ENCODE measurements around the gene SMPD3.

The SMPD3 gene

GRCh38 chr16:68377667-68378393, 70.5 kb downstream of the SMPD3 start:
- no peak overlapping the region for H3K4me3 ChIP-seq (ENCODE audit: low read length, poor library complexity, severe bottlenecking)
- H3K9me2 ChIP-seq (replicated peaks; ENCODE audit: low read depth, low read length) = no peaks in the 10 kb centered on the region
- H3K79me2 ChIP-seq (ENCODE audit: insufficient read depth, low read length) = no peaks in the 10 kb centered on the region
- H3K4me1 ChIP-seq (ENCODE audit: insufficient read depth, low read length, poor library complexity, severe bottlenecking) = no peaks in the 10 kb centered on the region
- no peak overlapping the region for H3K4me2 ChIP-seq (ENCODE audit: low read depth, low read length, poor library complexity, severe bottlenecking)
- H2AFZ ChIP-seq (ENCODE audit: low read length) = no peak overlapping the region
- TF ChIP-seq, protein P1, sequence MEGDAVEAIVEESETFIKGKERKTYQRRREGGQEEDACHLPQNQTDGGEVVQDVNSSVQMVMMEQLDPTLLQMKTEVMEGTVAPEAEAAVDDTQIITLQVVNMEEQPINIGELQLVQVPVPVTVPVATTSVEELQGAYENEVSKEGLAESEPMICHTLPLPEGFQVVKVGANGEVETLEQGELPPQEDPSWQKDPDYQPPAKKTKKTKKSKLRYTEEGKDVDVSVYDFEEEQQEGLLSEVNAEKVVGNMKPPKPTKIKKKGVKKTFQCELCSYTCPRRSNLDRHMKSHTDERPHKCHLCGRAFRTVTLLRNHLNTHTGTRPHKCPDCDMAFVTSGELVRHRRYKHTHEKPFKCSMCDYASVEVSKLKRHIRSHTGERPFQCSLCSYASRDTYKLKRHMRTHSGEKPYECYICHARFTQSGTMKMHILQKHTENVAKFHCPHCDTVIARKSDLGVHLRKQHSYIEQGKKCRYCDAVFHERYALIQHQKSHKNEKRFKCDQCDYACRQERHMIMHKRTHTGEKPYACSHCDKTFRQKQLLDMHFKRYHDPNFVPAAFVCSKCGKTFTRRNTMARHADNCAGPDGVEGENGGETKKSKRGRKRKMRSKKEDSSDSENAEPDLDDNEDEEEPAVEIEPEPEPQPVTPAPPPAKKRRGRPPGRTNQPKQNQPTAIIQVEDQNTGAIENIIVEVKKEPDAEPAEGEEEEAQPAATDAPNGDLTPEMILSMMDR (conservative IDR thresholded peaks at IDR 0.05; ENCODE audit: low read length) = no peak
- no peak for TF ChIP-seq EZH2phosphoT487 (IDR thresholded peaks at IDR 0.05; ENCODE audit: borderline replicate concordance)
- no peaks in the 10 kb centered on the region for H3K27me3 ChIP-seq (ENCODE audit: insufficient read depth, low read length, poor library complexity, severe bottlenecking)
- H3F3A ChIP-seq (ENCODE audit: low read depth) = no peaks in the 10 kb centered on the region
- H3K36me3 ChIP-seq (ENCODE audit: insufficient read depth, low read length) = no peaks in the 10 kb centered on the region
- no peaks in the 10 kb centered on the region for H4K20me1 ChIP-seq (ENCODE audit: insufficient read depth, low read length, poor library complexity, severe bottlenecking)
- H3K9ac ChIP-seq (ENCODE audit: low read depth, low read length, poor library complexity, severe bottlenecking) = no peak overlapping the region
- no peaks in the 10 kb centered on the region for H3K9me3 ChIP-seq (ENCODE audit: insufficient read depth, low read depth, low read length)

- Histone ChIP-seq H3K27me3 (ENCODE audit: insufficient read depth, low read length, poor library complexity, severe bottlenecking) (no peaks in the 10 kb centered on the region), H3K4me1 (ENCODE audit: insufficient read depth, low read length, poor library complexity, severe bottlenecking) (no peaks in the 10 kb centered on the region), H3K36me3 (ENCODE audit: insufficient read depth, low read length) (no peaks in the 10 kb centered on the region), H3K9ac (ENCODE audit: low read depth, low read length, poor library complexity, severe bottlenecking) (no peak overlapping the region), H3K79me2 (ENCODE audit: insufficient read depth, low read length) (no peaks in the 10 kb centered on the region), H3K4me2 (ENCODE audit: low read depth, low read length, poor library complexity, severe bottlenecking) (no peak overlapping the region), H3F3A (ENCODE audit: low read depth) (no peaks in the 10 kb centered on the region), H2AFZ (ENCODE audit: low read length) (no peak overlapping the region), H3K4me3 (ENCODE audit: low read length, poor library complexity, severe bottlenecking) (no peak overlapping the region), H3K9me2 (replicated peaks; ENCODE audit: low read depth, low read length) (no peaks in the 10 kb centered on the region), H3K9me3 (ENCODE audit: insufficient read depth, low read depth, low read length) (no peaks in the 10 kb centered on the region), H4K20me1 (ENCODE audit: insufficient read depth, low read length, poor library complexity, severe bottlenecking) (no peaks in the 10 kb centered on the region)
- TF ChIP-seq, protein P1 (conservative IDR thresholded peaks at IDR 0.05; ENCODE audit: low read length) = no peak
- no peak for TF ChIP-seq EZH2phosphoT487 (IDR thresholded peaks at IDR 0.05; ENCODE audit: borderline replicate concordance)
Observed at GRCh38 chr16:68377221-68377620, 71.1 kb downstream of the SMPD3 start.

- H4K20me1 ChIP-seq (ENCODE audit: insufficient read depth, low read length, poor library complexity, severe bottlenecking) = no peaks in the 10 kb centered on the region
- no peak overlapping the region for H2AFZ ChIP-seq (ENCODE audit: low read length)
- H3K4me1 ChIP-seq (ENCODE audit: insufficient read depth, low read length, poor library complexity, severe bottlenecking) = no peaks in the 10 kb centered on the region
- H3K9me2 ChIP-seq (replicated peaks; ENCODE audit: low read depth, low read length) = no peaks in the 10 kb centered on the region
- no peaks in the 10 kb centered on the region for H3F3A ChIP-seq (ENCODE audit: low read depth)
- TF ChIP-seq, protein P1 (conservative IDR thresholded peaks at IDR 0.05; ENCODE audit: low read length) = no peak
- no peak for TF ChIP-seq EZH2phosphoT487 (IDR thresholded peaks at IDR 0.05; ENCODE audit: borderline replicate concordance)
- H3K79me2 ChIP-seq (ENCODE audit: insufficient read depth, low read length) = no peaks in the 10 kb centered on the region
- H3K36me3 ChIP-seq (ENCODE audit: insufficient read depth, low read length) = no peaks in the 10 kb centered on the region
- H3K27me3 ChIP-seq (ENCODE audit: insufficient read depth, low read length, poor library complexity, severe bottlenecking) = no peaks in the 10 kb centered on the region
- H3K9me3 ChIP-seq (ENCODE audit: insufficient read depth, low read depth, low read length) = no peaks in the 10 kb centered on the region
- no peak overlapping the region for H3K4me2 ChIP-seq (ENCODE audit: low read depth, low read length, poor library complexity, severe bottlenecking)
- no peak overlapping the region for H3K4me3 ChIP-seq (ENCODE audit: low read length, poor library complexity, severe bottlenecking)
- H3K9ac ChIP-seq (ENCODE audit: low read depth, low read length, poor library complexity, severe bottlenecking) = no peak overlapping the region
Observed at GRCh38 chr16:68376590-68376989, 71.7 kb downstream of the SMPD3 start.

All from Loucy (cell line).